BLaER1 treated with 17β-estradiol and CSF1 and Interleukin-3, amounts not matched to agents 10 nM and 100 nM (cell line): ENCODE results near the gene SRMS.

Source experiments
- H3K27ac ChIP-seq, 11 experiments: shearing (Covaris generic); formaldehyde crosslinking; 2 replicates each; pipeline ENCODE4 v1.8.1; 2022
- H3K27me3 ChIP-seq, 11 experiments: shearing (Covaris generic); formaldehyde crosslinking; 2 replicates each; pipeline ENCODE4 v1.8.1; 2022
- H3K36me3 ChIP-seq, 11 experiments: shearing (Covaris generic); formaldehyde crosslinking; 2 replicates each; pipeline ENCODE4 v1.8.1; 2022
- H3K4me1 ChIP-seq, 10 experiments: shearing (Covaris generic); formaldehyde crosslinking; 2 replicates each; pipeline ENCODE4 v1.8.1; 2022
- H3K4me2 ChIP-seq, 11 experiments: shearing (Covaris generic); formaldehyde crosslinking; 2 replicates each; pipeline ENCODE4 v1.8.1; 2022
- H3K4me3 ChIP-seq, 10 experiments: shearing (Covaris generic); formaldehyde crosslinking; 2 replicates each; pipeline ENCODE4 v1.8.1; 2022
- H3K9ac ChIP-seq, 11 experiments: shearing (Covaris generic); formaldehyde crosslinking; 2 replicates each; pipeline ENCODE4 v1.8.1; 2022
- H3K9me3 ChIP-seq, 11 experiments: shearing (Covaris generic); formaldehyde crosslinking; replicated peaks in 1 of 11; 2 replicates each; pipeline ENCODE4 v1.8.1; 2022
- H4K20me1 ChIP-seq, 11 experiments: shearing (Covaris generic); formaldehyde crosslinking; 2 replicates each; pipeline ENCODE4 v1.8.1; 2022
- Cebpa-rat ChIP-seq, 11 experiments: shearing (Covaris generic); IDR thresholded peaks; 2 replicates each; pipeline ENCODE4 v1.8.1; 2022

SRMS gene

GRCh38 chr20:63496596-63497120 lies 50.9 kb downstream of the SRMS start:
- Histone ChIP-seq H3K27me3 (peaks cover 15 to 39% (median 23%) of the 10 kb centered on the region in 11 experiments), H4K20me1 (peaks cover 0 to 61% (median 27%) of the 10 kb centered on the region in 11 experiments; a peak in 16 of 22 replicates), H3K9me3 (peaks cover 0 to 3% (median 0%) of the 10 kb centered on the region in 11 experiments; a peak in 1 of 22 replicates), H3K36me3 (peaks cover 0 to 35% (median 9%) of the 10 kb centered on the region in 11 experiments; a peak in 11 of 22 replicates), H3K4me2 (peak overlapping the region; percentile 62 to 97 (median 89)), H3K27ac (no peak overlapping the region), H3K9ac (peak overlapping the region in 2 of 11 experiments; percentile 1 to 71; a peak in 2 of 22 replicates), H3K4me1 (peaks cover 5 to 53% (median 41%) of the 10 kb centered on the region in 10 experiments; a peak in 18 of 20 replicates), H3K4me3 (peak overlapping the region in 1 of 10 experiments; percentile 25; a peak in 3 of 20 replicates)
- no peak for TF ChIP-seq Cebpa-rat (IDR thresholded peaks at IDR 0.05)

DNA sequence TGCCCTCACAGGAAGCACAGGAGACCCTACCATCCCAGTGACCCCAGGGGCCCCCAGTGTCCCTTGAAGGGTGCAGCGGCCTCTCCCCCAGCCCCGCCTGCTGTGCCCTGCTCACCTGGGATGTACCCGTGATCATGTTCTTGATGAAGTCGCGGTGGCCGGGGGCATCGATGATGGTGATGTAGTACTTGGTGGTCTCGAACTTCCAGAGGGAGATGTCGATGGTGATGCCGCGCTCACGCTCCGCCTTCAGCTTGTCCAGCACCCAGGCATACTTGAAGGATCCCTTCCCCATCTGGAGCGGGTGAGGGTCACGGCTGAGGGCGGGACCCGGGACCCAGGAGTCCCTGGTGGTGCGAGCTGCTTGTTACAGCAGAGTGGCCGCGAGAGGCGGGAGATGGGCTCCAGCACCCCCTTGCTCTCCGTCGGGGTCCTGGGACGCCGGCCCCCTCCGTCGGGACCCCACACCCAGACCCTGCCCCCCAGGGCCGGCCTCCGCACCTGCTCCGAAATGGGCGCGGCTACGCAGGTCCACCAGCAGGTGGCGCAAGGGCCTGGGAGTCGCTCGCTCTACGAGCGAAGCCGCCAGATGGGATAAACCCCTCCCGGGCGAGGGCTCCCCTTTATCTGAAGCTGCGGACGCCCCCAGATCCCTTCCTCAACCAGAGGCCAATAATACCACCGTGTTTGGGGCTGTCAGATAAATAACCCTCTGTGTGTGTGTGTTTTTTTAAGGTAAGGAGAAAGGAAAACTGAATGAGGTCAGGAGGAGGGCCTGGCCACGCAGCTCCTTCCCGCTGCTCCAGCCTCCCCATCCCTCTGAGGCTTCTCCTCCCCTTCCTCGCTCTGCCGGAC lies 51.6 kb downstream of the SRMS start:
- peaks cover 5 to 47% (median 36%) of the 10 kb centered on the region in 10 experiments; a peak in 18 of 20 replicates for H3K4me1 ChIP-seq
- peaks cover 0 to 42% (median 9%) of the 10 kb centered on the region in 11 experiments; a peak in 12 of 22 replicates for H3K36me3 ChIP-seq
- peak overlapping the region in 1 of 11 experiments; percentile 71; a peak in 2 of 22 replicates for H3K9ac ChIP-seq
- H3K4me3 ChIP-seq: peak overlapping the region in 1 of 10 experiments; percentile 25; a peak in 4 of 20 replicates
- H3K27me3 ChIP-seq: peaks cover 15 to 39% (median 23%) of the 10 kb centered on the region in 11 experiments
- H3K27ac ChIP-seq: no peak overlapping the region
- H4K20me1 ChIP-seq: peaks cover 0 to 62% (median 27%) of the 10 kb centered on the region in 11 experiments; a peak in 16 of 22 replicates
- TF ChIP-seq Cebpa-rat (IDR thresholded peaks at IDR 0.05): no peak
- H3K4me2 ChIP-seq: peak overlapping the region; percentile 62 to 97 (median 89)
- H3K9me3 ChIP-seq: peaks cover 0 to 3% (median 0%) of the 10 kb centered on the region in 11 experiments; a peak in 1 of 22 replicates

DNA sequence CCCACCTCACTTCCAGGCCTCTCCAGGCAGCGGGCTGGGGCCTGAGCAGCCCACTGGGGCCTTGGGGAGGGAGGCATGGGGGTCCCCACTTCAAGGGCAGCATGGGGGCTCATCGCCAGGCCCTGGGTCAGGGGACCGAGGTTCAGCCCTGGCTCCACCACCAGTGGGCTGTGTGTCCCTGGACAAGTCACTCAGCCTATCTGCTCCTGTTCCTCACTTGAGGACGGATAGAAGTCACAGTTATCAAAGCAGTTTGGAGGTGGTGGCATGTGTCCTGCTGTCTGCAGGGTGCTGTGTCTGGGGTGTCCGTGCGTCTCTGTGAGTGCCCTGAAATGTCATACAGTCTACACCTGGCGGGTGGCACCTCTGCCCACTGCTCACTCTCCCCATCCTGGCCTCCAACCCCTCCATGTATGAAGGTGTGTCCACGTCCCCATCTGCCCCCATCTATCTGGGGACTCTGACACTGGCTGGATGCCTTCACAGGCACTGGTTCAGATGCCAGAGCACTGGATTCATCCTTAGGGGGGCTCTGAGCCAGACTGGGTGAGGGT lies 52.3 kb downstream of the SRMS start:
- peaks cover 15 to 43% (median 23%) of the 10 kb centered on the region in 11 experiments for H3K27me3 ChIP-seq
- no peak overlapping the region for H3K9ac ChIP-seq
- H3K4me2 ChIP-seq: peak overlapping the region in 1 of 11 experiments; percentile 94; a peak in 1 of 22 replicates
- H3K27ac ChIP-seq: no peak overlapping the region
- H3K9me3 ChIP-seq: peaks cover 0 to 3% (median 0%) of the 10 kb centered on the region in 11 experiments; a peak in 1 of 22 replicates
- peaks cover 0 to 61% (median 27%) of the 10 kb centered on the region in 11 experiments; a peak in 16 of 22 replicates for H4K20me1 ChIP-seq
- H3K4me1 ChIP-seq: peaks cover 5 to 41% (median 32%) of the 10 kb centered on the region in 10 experiments; a peak in 18 of 20 replicates
- no peak overlapping the region for H3K4me3 ChIP-seq
- TF ChIP-seq Cebpa-rat (IDR thresholded peaks at IDR 0.05): no peak
- peaks cover 0 to 45% (median 9%) of the 10 kb centered on the region in 11 experiments; a peak in 12 of 22 replicates for H3K36me3 ChIP-seq

- Histone ChIP-seq H3K36me3 (peaks cover 0 to 45% (median 9%) of the 10 kb centered on the region in 11 experiments; a peak in 12 of 22 replicates), H3K4me2 (no peak overlapping the region)
Observed at GRCh38 chr20:63494420-63495166, 53.0 kb downstream of the SRMS start.

GRCh38 chr20:63494084-63494419 lies 53.5 kb downstream of the SRMS start:
- Histone ChIP-seq H3K27me3 (peaks cover 18 to 48% (median 30%) of the 10 kb centered on the region in 11 experiments), H3K4me2 (no peak overlapping the region)

More at GRCh38 chr20:63494420-63495166, 53.0 kb downstream of the SRMS start:
- no peak for TF ChIP-seq Cebpa-rat (IDR thresholded peaks at IDR 0.05)
- peaks cover 15 to 48% (median 25%) of the 10 kb centered on the region in 11 experiments for H3K27me3 ChIP-seq
- H3K27ac ChIP-seq: no peak overlapping the region
- H3K4me3 ChIP-seq: no peak overlapping the region
- H3K4me1 ChIP-seq: peaks cover 5 to 37% (median 27%) of the 10 kb centered on the region in 10 experiments; a peak in 18 of 20 replicates
- H3K9ac ChIP-seq: no peak overlapping the region
- peaks cover 0 to 3% (median 0%) of the 10 kb centered on the region in 11 experiments; a peak in 1 of 22 replicates for H3K9me3 ChIP-seq
- H4K20me1 ChIP-seq: peaks cover 0 to 61% (median 27%) of the 10 kb centered on the region in 11 experiments; a peak in 16 of 22 replicates

GRCh38 chr20:63493563-63494020 lies 54.0 kb downstream of the SRMS start:
- Histone ChIP-seq H3K27ac (no peak overlapping the region), H3K4me3 (no peak overlapping the region), H3K9ac (no peak overlapping the region), H3K4me1 (peaks cover 5 to 33% (median 23%) of the 10 kb centered on the region in 10 experiments; a peak in 17 of 20 replicates), H3K27me3 (peaks cover 23 to 49% (median 35%) of the 10 kb centered on the region in 11 experiments), H3K9me3 (peaks cover 0 to 3% (median 0%) of the 10 kb centered on the region in 11 experiments; a peak in 1 of 22 replicates), H3K4me2 (no peak overlapping the region), H4K20me1 (peaks cover 0 to 68% (median 27%) of the 10 kb centered on the region in 11 experiments; a peak in 16 of 22 replicates), H3K36me3 (peaks cover 0 to 53% (median 9%) of the 10 kb centered on the region in 11 experiments; a peak in 12 of 22 replicates)
- TF ChIP-seq Cebpa-rat (IDR thresholded peaks at IDR 0.05): no peak

More at GRCh38 chr20:63494084-63494419, 53.5 kb downstream of the SRMS start:
- no peak for TF ChIP-seq Cebpa-rat (IDR thresholded peaks at IDR 0.05)
- H3K9ac ChIP-seq: no peak overlapping the region
- H3K27ac ChIP-seq: no peak overlapping the region
- peaks cover 0 to 3% (median 0%) of the 10 kb centered on the region in 11 experiments; a peak in 1 of 22 replicates for H3K9me3 ChIP-seq
- no peak overlapping the region for H3K4me3 ChIP-seq
- H4K20me1 ChIP-seq: peaks cover 0 to 63% (median 27%) of the 10 kb centered on the region in 11 experiments; a peak in 16 of 22 replicates
- H3K4me1 ChIP-seq: peaks cover 5 to 33% (median 23%) of the 10 kb centered on the region in 10 experiments; a peak in 17 of 20 replicates
- H3K36me3 ChIP-seq: peaks cover 0 to 48% (median 9%) of the 10 kb centered on the region in 11 experiments; a peak in 12 of 22 replicates

- peaks cover 2 to 30% (median 19%) of the 10 kb centered on the region in 10 experiments; a peak in 17 of 20 replicates for H3K4me1 ChIP-seq
- H3K4me2 ChIP-seq: no peak overlapping the region
- H3K9ac ChIP-seq: no peak overlapping the region
- peaks cover 0 to 54% (median 9%) of the 10 kb centered on the region in 11 experiments; a peak in 12 of 22 replicates for H3K36me3 ChIP-seq
- peaks cover 0 to 3% (median 0%) of the 10 kb centered on the region in 11 experiments; a peak in 1 of 22 replicates for H3K9me3 ChIP-seq
- H4K20me1 ChIP-seq: peaks cover 0 to 70% (median 27%) of the 10 kb centered on the region in 11 experiments; a peak in 16 of 22 replicates
- no peak for TF ChIP-seq Cebpa-rat (IDR thresholded peaks at IDR 0.05)
- peaks cover 21 to 46% (median 32%) of the 10 kb centered on the region in 11 experiments for H3K27me3 ChIP-seq
- no peak overlapping the region for H3K27ac ChIP-seq
- no peak overlapping the region for H3K4me3 ChIP-seq
Observed at GRCh38 chr20:63492982-63493381, 54.6 kb downstream of the SRMS start.
